ENCODE data around the gene CELF2. TPM values are rescaled to one million over a fixed set of nuclear protein-coding genes. Genes with fewer than 3 reads are reported as not detected.
"Not testable (repeated sequence)": the region's sequence is repeated elsewhere in the genome, so short reads cannot be mapped to it uniquely, and the experiment has no call there.

CELF2 gene
- total RNA-seq, 1 donor from 2014 or later: 134 TPM

DNA sequence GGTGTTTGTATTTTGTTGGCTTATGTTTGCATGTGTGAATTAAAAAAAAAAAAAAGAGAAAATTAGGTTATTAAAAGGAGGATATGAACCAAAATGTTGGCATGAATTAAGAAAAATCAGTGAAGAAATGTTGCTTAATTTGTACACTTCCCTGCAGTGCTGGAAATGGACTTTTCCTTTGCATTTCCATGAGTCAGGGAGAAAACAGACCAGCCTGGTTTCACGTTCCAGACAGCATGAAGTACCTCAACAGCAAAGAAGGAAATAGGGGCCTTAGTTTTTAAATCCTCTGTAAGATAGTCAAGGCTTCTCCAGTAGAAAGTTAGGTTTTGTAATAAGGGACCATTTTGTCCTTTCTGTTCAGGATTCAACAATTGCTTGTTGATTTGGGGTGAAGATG is 159.7 kb downstream of the CELF2 start:
- intact Hi-C loops (cut with micrococcal nuclease): no loop called here
- no peak overlapping the region for H3K27ac Mint-ChIP-seq
- DNase-seq (ENCODE audit: low spot score): no peak
- no peaks in the 10 kb centered on the region for H3K9me3 Mint-ChIP-seq
- H3K27me3 Mint-ChIP-seq (ENCODE audit: low read depth): no peaks in the 10 kb centered on the region
- peaks cover 58% of the 10 kb centered on the region for H3K36me3 Mint-ChIP-seq (ENCODE audit: low read depth)
- H3K4me1 Mint-ChIP-seq (ENCODE audit: low read depth): peaks cover 95% of the 10 kb centered on the region
- peak overlapping the region; percentile 89 for H3K4me3 Mint-ChIP-seq (ENCODE audit: low read depth)

DNA sequence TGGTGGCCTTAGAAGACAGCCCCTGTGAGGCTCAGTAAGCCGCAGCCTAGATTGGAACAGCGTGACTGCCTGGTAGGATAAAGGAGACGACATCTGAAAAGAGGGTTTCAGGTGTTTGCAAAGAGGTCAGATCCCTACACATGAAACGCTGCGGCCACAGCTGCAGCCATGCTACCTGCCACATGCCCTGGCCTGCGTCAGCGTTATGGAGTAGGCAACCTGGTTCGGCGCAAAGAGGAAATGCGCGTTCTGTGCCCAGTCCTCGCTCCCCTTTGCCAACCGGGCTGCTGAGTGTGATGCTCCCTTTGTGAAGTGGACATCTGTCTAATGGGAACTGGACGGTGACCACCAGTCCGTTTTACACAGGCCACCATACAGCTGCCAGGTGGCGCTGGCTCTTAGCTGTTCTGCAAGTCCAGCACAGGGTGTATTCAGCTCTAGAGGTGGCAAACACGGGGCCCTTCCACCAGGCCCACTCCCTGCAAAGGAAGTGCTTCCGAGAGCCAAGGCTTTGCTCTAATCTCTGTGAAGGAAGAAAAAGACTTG is 160.3 kb downstream of the CELF2 start:
- Mint-ChIP-seq H3K36me3 (ENCODE audit: low read depth) (peaks cover 64% of the 10 kb centered on the region), H3K4me1 (ENCODE audit: low read depth) (peaks cover 95% of the 10 kb centered on the region), H3K9me3 (no peaks in the 10 kb centered on the region), H3K27ac (no peak overlapping the region), H3K4me3 (ENCODE audit: low read depth) (peak overlapping the region; percentile 89), H3K27me3 (ENCODE audit: low read depth) (no peaks in the 10 kb centered on the region)
- intact Hi-C loops (cut with micrococcal nuclease): loop anchor here (1.0 to 2.0 kb wide), 4 partner anchors 10 to 57 kb away; no protein-coding TSS in a partner anchor
- no peak for DNase-seq (ENCODE audit: low spot score)

DNA sequence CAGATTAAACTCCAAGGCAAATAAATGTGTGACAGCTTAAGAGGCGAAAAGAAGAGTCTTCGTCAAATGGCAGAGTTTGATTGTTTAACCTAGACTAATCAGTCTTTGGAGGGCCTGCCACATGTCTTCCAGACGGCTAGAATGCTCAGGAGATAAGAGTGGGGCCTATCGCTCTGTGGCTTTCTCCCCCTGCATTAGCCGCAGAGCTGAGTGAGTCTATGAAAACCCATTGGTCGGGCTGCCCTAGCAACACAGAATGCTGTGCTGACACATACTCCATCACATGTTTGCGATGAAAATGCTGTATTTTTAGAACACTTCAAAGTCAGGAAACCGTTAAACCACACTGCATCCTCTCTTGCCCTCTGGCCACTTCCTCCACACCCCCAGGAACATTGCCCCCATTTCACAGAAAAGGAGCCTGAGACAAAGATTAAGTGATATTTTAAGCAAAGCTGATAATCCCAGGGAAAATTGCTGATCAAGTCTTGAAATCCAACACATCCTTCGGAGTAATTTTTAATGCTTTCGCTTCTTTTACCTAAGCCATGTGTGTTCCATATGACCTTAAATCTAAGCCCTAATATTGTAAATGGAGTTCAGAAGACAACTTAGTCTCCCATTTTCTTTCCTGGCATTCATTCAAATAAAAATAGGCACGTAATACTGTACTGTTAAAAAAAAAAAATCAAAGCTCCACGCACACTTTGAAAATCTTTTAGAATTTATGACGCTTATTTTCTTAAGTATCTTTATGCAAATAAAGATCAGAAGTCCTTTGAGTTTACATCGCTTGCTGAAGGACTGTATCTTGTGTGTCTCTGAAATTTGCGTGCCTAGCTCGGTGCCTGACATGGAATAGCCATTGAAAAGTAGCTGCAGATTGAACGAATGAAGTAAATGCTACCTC is 161.2 kb downstream of the CELF2 start:
- peaks cover 73% of the 10 kb centered on the region for H3K36me3 Mint-ChIP-seq (ENCODE audit: low read depth)
- peak; percentile 89 for DNase-seq (ENCODE audit: low spot score)
- intact Hi-C loops (cut with micrococcal nuclease): loop anchor here (1.0 to 2.0 kb wide), 4 partner anchors 11 to 56 kb away; no protein-coding TSS in a partner anchor
- H3K4me3 Mint-ChIP-seq (ENCODE audit: low read depth): peak overlapping the region; percentile 89
- H3K9me3 Mint-ChIP-seq: peaks cover 4% of the 10 kb centered on the region
- H3K27me3 Mint-ChIP-seq (ENCODE audit: low read depth): no peaks in the 10 kb centered on the region
- H3K27ac Mint-ChIP-seq: no peak overlapping the region
- H3K4me1 Mint-ChIP-seq (ENCODE audit: low read depth): peaks cover 95% of the 10 kb centered on the region

DNA sequence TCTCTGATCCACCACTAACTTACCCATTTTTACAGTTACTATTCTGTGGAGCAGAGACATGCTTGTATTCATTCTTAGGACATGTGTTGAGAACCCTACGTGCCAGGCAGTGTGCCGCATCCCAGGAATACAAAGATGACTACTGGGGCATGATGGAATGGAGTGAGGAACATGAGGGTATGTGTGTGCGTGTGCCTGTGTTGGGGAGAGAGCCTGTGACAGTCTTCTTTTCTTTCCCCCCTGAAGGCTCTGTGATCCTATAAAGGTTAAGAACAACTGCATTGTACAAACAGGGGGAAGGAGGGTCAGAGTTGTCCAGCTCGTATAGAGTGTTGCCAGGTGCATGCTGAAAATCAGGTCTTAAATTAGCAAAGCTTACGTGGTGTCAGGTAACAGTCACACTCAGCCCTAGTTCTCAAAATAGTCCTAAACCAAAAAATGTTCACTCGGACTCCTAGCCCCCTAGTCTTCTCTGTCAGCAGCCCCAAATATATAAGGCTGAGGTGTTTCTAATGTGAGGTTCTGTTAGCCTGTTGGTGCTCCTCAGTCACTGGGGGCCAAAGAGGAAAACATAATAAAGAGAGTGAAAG is 161.9 kb downstream of the CELF2 start:
- Mint-ChIP-seq H3K4me1 (ENCODE audit: low read depth) (peaks cover 92% of the 10 kb centered on the region), H3K9me3 (peaks cover 12% of the 10 kb centered on the region), H3K36me3 (ENCODE audit: low read depth) (peaks cover 80% of the 10 kb centered on the region), H3K4me3 (ENCODE audit: low read depth) (peak overlapping the region; percentile 89), H3K27ac (no peak overlapping the region), H3K27me3 (ENCODE audit: low read depth) (no peaks in the 10 kb centered on the region)
- DNase-seq (ENCODE audit: low spot score): no peak
- intact Hi-C loops (cut with micrococcal nuclease): loop anchor here (1.0 to 5.0 kb wide), 3 partner anchors 21 to 32 kb away; no protein-coding TSS in a partner anchor

DNA sequence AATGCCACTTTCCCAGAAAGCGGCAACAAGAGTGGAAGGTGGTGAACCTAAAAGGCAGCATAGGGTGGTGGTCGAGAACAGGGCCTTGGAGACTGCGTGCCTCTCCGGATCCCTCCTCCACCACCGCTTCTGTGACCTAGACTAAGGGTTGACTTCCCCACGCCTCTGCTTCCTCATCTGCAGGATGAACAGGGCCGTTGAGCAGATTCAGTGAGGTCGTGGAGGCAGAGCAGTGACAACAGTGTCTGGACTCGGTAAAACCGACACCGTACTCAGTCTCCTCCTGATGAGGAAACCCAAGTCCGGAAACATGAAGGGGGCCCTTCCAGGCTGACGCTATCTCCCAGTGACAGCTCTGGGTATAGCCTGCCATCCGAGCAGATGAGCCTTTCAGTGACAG is 162.6 kb downstream of the CELF2 start:
- intact Hi-C loops (cut with micrococcal nuclease): loop anchor here (1.0 to 5.0 kb wide), 2 partner anchors 20 to 33 kb away; no protein-coding TSS in a partner anchor
- peaks cover 86% of the 10 kb centered on the region for H3K36me3 Mint-ChIP-seq (ENCODE audit: low read depth)

DNA sequence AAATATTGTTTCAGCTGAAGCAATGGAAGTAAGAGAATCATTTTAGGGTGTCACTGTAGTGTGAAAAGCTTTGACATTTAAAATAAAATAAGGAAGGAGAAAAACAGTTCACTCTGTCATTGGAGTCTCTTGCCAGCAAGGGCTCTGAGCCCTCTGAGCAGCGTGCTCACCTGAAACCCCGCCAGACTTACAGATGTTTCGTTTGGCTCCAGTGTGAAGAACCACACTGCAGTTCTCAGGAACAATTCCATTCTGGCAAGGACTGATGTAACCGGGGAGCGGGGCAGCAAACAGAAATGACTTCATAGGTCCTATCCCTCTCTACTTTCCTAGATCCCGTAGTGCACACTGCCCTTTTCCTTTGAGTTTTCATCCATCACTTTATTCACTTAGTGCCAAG is 164.3 kb downstream of the CELF2 start:
- intact Hi-C loops (cut with micrococcal nuclease): loop anchor here (5.0 kb wide), 1 partner anchor 35 kb away; no protein-coding TSS in a partner anchor
- H3K27me3 Mint-ChIP-seq (ENCODE audit: low read depth): no peaks in the 10 kb centered on the region
- peaks cover 98% of the 10 kb centered on the region for H3K36me3 Mint-ChIP-seq (ENCODE audit: low read depth)
- H3K27ac Mint-ChIP-seq: no peak overlapping the region
- H3K9me3 Mint-ChIP-seq: peaks cover 32% of the 10 kb centered on the region
- peaks cover 81% of the 10 kb centered on the region for H3K4me1 Mint-ChIP-seq (ENCODE audit: low read depth)
- DNase-seq (ENCODE audit: low spot score): no peak
- peak overlapping the region; percentile 33 for H3K4me3 Mint-ChIP-seq (ENCODE audit: low read depth)

More for the DNA sequence above, 162.6 kb downstream of the CELF2 start:
- peaks cover 18% of the 10 kb centered on the region for H3K9me3 Mint-ChIP-seq
- no peak overlapping the region for H3K27ac Mint-ChIP-seq
- H3K27me3 Mint-ChIP-seq (ENCODE audit: low read depth): no peaks in the 10 kb centered on the region
- DNase-seq (ENCODE audit: low spot score): peak; percentile 68
- H3K4me3 Mint-ChIP-seq (ENCODE audit: low read depth): peak overlapping the region; percentile 89
- peaks cover 86% of the 10 kb centered on the region for H3K4me1 Mint-ChIP-seq (ENCODE audit: low read depth)

DNA sequence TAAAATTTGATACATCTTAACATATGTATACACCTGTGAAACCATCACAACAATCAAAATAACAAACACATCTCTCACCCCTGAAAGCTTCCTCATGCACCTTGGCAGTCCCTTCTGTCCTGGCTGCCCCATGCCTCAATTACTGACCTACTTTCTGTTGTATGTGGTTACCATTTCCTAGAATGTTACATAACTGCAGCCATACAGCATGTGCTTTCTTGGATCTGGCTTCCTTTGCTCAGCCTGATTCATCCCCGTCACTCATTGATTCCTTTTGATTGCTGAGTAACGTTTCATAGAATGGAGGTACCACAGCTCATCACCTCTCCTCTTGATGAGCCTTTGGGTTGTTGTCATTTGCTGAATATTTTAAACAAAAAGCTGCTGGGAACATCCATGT is 165.3 kb downstream of the CELF2 start:
- H3K4me3 Mint-ChIP-seq (ENCODE audit: low read depth): peak overlapping the region; percentile 41
- no peaks in the 10 kb centered on the region for H3K27me3 Mint-ChIP-seq (ENCODE audit: low read depth)
- intact Hi-C loops (cut with micrococcal nuclease): loop anchor here (5.0 kb wide), 1 partner anchor 36 kb away; no protein-coding TSS in a partner anchor
- H3K27ac Mint-ChIP-seq: peak overlapping the region; percentile 77
- no peak for DNase-seq (ENCODE audit: low spot score)
- peaks cover 99% of the 10 kb centered on the region for H3K36me3 Mint-ChIP-seq (ENCODE audit: low read depth)
- peaks cover 36% of the 10 kb centered on the region for H3K9me3 Mint-ChIP-seq
- H3K4me1 Mint-ChIP-seq (ENCODE audit: low read depth): peaks cover 81% of the 10 kb centered on the region

DNA sequence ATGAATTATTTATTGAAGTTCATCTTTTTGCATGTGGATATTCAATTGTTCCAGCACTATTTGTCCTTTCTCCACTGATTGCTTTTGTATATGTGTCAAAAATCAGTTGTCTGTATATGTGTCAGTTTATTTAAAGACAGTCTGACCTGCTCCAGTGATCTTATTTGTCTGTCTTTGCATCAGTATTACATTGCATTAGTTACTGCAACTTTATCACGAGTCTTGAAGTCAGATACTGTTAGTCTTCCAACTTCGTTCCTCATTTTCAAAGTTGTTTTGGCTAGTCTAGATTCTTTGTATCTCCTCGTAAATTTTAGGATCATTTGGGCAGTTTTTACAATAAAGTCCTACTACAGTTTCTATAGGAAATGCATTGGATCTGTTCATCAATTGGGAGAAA is 166.4 kb downstream of the CELF2 start:
- Mint-ChIP-seq H3K27ac (peak overlapping the region; percentile 42), H3K27me3 (ENCODE audit: low read depth) (no peaks in the 10 kb centered on the region), H3K4me3 (ENCODE audit: low read depth) (no peak overlapping the region), H3K9me3 (peaks cover 39% of the 10 kb centered on the region), H3K4me1 (ENCODE audit: low read depth) (peaks cover 79% of the 10 kb centered on the region), H3K36me3 (ENCODE audit: low read depth) (peaks cover 100% of the 10 kb centered on the region)
- no peak for DNase-seq (ENCODE audit: low spot score)
- intact Hi-C loops (cut with micrococcal nuclease): loop anchor here (5.0 kb wide), 1 partner anchor 37 kb away; no protein-coding TSS in a partner anchor

DNA sequence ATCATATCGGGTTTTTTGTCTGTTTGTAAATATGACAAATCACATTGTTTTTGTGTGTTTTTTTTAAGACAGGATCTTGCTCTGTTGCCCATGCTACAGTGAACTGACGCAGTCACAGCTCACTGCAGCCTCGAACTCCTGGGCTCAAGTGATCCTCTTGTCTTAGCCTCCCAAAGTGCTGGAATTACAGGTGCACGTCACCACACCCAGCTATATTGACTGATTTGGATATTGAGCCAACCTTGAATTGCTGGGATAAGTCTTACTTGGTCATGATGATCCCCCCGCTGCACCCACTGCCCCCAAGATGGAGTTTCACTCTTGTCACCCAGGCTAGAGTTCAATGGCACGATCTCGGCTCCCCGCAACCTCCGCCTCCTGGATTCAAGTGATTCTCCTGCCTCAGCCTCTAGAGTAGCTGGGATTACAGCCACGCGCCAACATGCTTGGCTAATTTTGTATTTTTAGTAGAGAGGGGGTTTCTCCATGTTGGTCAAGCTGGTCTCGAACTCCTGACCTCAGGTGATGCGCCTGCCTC is 167.5 kb downstream of the CELF2 start:
- H3K27ac Mint-ChIP-seq; H3K4me3 Mint-ChIP-seq (ENCODE audit: low read depth): not testable (repeated sequence)
- peaks cover 80% of the 10 kb centered on the region for H3K4me1 Mint-ChIP-seq (ENCODE audit: low read depth)

DNA sequence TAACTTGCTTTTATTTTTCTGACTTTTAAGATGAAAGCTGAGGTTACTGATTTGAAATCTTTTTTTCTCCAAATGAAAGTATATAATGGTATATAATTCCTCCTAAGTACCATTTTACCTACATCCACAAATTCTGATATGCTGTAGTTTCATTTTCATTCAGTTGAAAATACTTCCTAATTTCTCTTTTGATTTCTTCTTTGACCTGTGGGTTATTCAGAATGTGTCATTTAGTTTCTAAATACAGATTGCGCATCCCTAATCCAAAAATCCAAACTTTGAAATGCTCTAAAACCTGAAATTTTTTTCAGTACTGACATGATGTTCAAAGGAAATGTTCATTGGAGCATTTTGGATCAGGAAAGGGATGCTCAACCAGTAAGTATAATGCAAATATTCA is 168.7 kb downstream of the CELF2 start:
- no peak for DNase-seq (ENCODE audit: low spot score)
- H3K27me3 Mint-ChIP-seq (ENCODE audit: low read depth): no peaks in the 10 kb centered on the region
- H3K27ac Mint-ChIP-seq: peak overlapping the region; percentile 79
- peak overlapping the region; percentile 60 for H3K4me3 Mint-ChIP-seq (ENCODE audit: low read depth)
- intact Hi-C loops (cut with micrococcal nuclease): no loop called here
- peaks cover 83% of the 10 kb centered on the region for H3K4me1 Mint-ChIP-seq (ENCODE audit: low read depth)
- peaks cover 100% of the 10 kb centered on the region for H3K36me3 Mint-ChIP-seq (ENCODE audit: low read depth)
- peaks cover 39% of the 10 kb centered on the region for H3K9me3 Mint-ChIP-seq

More for the DNA sequence above, 167.5 kb downstream of the CELF2 start:
- Mint-ChIP-seq H3K9me3 (peaks cover 39% of the 10 kb centered on the region), H3K36me3 (ENCODE audit: low read depth) (peaks cover 100% of the 10 kb centered on the region)
- intact Hi-C loops (cut with micrococcal nuclease); DNase-seq (ENCODE audit: low spot score); H3K27me3 Mint-ChIP-seq (ENCODE audit: low read depth): not testable (repeated sequence)

DNA sequence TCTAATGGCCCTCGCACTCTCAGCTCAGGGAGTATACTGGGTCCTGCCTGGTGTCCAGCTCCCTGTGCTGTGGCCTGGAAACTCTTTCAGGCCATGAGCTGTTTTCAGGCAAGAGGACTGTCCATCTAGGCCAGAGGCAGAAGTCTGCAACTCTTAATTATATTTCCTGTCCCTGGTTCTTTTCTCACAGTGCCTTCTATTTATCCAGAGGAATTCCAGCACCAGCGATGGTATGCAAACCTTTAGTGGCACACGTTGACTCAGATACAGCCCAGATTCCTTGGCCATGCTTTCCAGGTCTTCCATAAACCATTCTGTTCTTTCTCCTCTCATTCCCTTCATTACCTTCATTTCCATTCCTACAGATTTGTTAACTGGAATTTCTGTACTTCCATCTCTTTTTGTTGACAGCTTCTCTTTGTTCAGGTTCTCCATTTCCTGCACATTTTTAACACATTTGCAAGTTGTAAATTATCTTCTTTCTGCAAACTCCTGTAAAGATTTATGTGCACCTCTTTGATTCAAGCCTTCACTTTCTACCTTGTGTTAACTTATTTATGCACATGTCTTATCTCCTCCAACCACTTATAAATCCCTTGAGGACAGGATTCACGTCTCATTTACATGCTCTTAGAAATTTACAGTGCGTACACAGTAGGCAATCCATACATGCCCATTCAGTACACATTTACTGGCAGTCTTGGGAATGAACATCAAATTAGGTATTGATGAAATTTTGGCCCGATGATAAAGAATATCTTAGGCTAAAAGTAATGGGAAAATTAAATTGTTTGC is 172.1 kb downstream of the CELF2 start:
- peaks cover 95% of the 10 kb centered on the region for H3K36me3 Mint-ChIP-seq (ENCODE audit: low read depth)
- H3K27me3 Mint-ChIP-seq (ENCODE audit: low read depth): no peaks in the 10 kb centered on the region
- peaks cover 76% of the 10 kb centered on the region for H3K4me1 Mint-ChIP-seq (ENCODE audit: low read depth)
- H3K9me3 Mint-ChIP-seq: peaks cover 26% of the 10 kb centered on the region
- no peak overlapping the region for H3K4me3 Mint-ChIP-seq (ENCODE audit: low read depth)
- peak overlapping the region; percentile 79 for H3K27ac Mint-ChIP-seq
- intact Hi-C loops (cut with micrococcal nuclease): no loop called here
- DNase-seq (ENCODE audit: low spot score): no peak

DNA sequence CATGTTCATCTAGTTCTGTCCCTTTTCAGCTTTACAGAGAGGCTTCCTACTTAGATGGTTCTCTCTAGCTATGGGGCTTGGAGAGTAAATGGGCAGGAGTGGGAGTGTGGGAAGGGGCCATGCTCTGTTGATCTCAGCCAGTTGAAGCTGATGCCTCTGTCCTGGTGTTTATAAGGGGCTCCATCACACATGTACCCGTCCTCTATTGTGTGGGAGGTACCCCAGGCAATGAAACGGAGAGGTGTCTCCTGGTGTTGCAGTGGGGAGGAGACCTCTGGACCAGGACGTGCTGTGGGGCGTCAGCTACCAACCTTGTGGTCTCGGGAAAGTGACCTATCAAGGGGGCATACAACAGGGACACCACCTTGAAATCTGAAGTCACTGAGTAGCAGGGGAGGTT is 173.5 kb downstream of the CELF2 start:
- intact Hi-C loops (cut with micrococcal nuclease): no loop called here
- Mint-ChIP-seq H3K9me3 (peaks cover 11% of the 10 kb centered on the region), H3K4me3 (ENCODE audit: low read depth) (no peak overlapping the region), H3K27me3 (ENCODE audit: low read depth) (no peaks in the 10 kb centered on the region), H3K36me3 (ENCODE audit: low read depth) (peaks cover 95% of the 10 kb centered on the region), H3K4me1 (ENCODE audit: low read depth) (peaks cover 82% of the 10 kb centered on the region), H3K27ac (peak overlapping the region; percentile 90)
- no peak for DNase-seq (ENCODE audit: low spot score)
